ENCODE measurements around the gene KLHL18. TPM values are rescaled to one million over a fixed set of nuclear protein-coding genes. Genes with fewer than 3 reads are reported as not detected.

Gene KLHL18
- total RNA-seq, 1 experiment from 2014 or later, result 28.6 TPM

DNA sequence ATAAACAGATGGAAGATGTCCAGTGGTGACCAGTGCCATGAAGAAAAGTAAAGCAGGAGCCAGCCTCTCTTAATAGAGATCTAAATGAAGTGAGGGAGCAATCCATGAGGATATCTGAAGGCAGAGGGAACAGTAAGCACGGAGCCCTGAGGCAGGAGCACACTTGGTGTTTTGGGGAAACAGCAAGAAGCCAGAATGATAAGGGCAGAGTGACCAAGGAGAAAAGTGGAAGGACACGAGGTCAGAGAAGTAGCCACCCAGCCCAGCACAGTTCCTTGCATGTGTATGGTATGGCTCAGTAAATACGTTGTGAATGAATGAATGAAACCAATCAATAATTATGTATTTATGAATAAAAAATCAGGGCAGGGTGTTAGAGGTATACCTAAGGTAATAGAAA is 11.6 kb downstream of the KLHL18 start:
- H4K20me1 ChIP-seq (ENCODE audit: low read length), result peaks cover 15% of the 10 kb centered on the region; the same call in 1 of the 2 replicates
- peaks cover 17% of the 10 kb centered on the region; the same call in 1 of the 2 replicates for H3K36me3 ChIP-seq (ENCODE audit: low read depth, low read length)
- no peak for ATAC-seq
- intact Hi-C loops (cut with micrococcal nuclease), result no loop called here
- no peak overlapping the region for H3K4me2 ChIP-seq (ENCODE audit: low read length)
- H3K4me3 ChIP-seq (ENCODE audit: low read length), result no peak overlapping the region
- DNase-seq, result no peak
- ChIA-PET CTCF (no interaction called here), POLR2A (ENCODE audit: unreplicated experiment) (no interaction called here)
- no peak for TF ChIP-seq EZH2 (IDR thresholded peaks at IDR 0.05; ENCODE audit: low read length, unreplicated experiment)
- TF ChIP-seq, protein P1, sequence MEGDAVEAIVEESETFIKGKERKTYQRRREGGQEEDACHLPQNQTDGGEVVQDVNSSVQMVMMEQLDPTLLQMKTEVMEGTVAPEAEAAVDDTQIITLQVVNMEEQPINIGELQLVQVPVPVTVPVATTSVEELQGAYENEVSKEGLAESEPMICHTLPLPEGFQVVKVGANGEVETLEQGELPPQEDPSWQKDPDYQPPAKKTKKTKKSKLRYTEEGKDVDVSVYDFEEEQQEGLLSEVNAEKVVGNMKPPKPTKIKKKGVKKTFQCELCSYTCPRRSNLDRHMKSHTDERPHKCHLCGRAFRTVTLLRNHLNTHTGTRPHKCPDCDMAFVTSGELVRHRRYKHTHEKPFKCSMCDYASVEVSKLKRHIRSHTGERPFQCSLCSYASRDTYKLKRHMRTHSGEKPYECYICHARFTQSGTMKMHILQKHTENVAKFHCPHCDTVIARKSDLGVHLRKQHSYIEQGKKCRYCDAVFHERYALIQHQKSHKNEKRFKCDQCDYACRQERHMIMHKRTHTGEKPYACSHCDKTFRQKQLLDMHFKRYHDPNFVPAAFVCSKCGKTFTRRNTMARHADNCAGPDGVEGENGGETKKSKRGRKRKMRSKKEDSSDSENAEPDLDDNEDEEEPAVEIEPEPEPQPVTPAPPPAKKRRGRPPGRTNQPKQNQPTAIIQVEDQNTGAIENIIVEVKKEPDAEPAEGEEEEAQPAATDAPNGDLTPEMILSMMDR (conservative IDR thresholded peaks at IDR 0.05; ENCODE audit: low read depth, low read length), result no peak
- no peak for TF ChIP-seq EZH2phosphoT487 (IDR thresholded peaks at IDR 0.05; ENCODE audit: borderline replicate concordance, low read length)
- no peaks in the 10 kb centered on the region for H3K4me1 ChIP-seq (ENCODE audit: insufficient read depth, low read length)
- no peak overlapping the region for H2AFZ ChIP-seq (ENCODE audit: low read length)
- no peaks in the 10 kb centered on the region for H3F3A ChIP-seq (ENCODE audit: low read length, unreplicated experiment)
- no TSS peak for BruUV-seq (replicated peaks)
- no peaks in the 10 kb centered on the region for H3K27me3 ChIP-seq (ENCODE audit: low read length)
- H3K9me2 ChIP-seq (replicated peaks; ENCODE audit: low read length), result no peaks in the 10 kb centered on the region
- no peak overlapping the region for H3K9ac ChIP-seq (ENCODE audit: low read length)
- H3K9me3 ChIP-seq (ENCODE audit: low read length), result no peaks in the 10 kb centered on the region
- H3K79me2 ChIP-seq (ENCODE audit: low read length), result peaks cover 83% of the 10 kb centered on the region
- no peak overlapping the region for H3K27ac ChIP-seq (ENCODE audit: low read length)

- H3K79me2 ChIP-seq (ENCODE audit: low read length), result peaks cover 74% of the 10 kb centered on the region
- CTCF ChIA-PET, result interaction anchor here (0.7 kb wide), 1 partner anchor 111 kb away, joined by 4 read pairs; no protein-coding TSS in a partner anchor
Measured at GRCh38 chr3:47295322-47295721, 12.6 kb downstream of the KLHL18 start.

DNA sequence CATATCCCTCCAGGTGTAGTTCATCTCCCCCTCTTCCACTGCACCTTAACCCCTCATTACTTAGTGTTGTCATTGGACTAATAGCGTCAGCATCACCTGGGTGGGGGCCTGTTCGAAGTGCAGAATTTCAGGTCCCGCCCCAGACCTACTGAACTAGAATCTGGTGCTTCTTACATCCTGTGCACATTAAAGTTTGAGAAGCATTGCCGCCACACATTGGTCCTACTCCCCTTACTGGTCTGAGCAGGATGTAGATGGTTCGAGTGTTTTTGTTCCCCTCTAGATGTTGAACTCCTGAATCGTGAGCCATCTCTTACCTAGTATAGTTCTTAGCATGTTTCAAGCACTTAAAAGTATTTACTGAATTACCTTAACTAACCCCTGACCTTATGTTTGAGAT is 13.2 kb downstream of the KLHL18 start:
- TF ChIP-seq EZH2 (IDR thresholded peaks at IDR 0.05; ENCODE audit: low read length, unreplicated experiment), result no peak
- TF ChIP-seq, protein P1 (conservative IDR thresholded peaks at IDR 0.05; ENCODE audit: low read depth, low read length), result no peak
- TF ChIP-seq EZH2phosphoT487 (IDR thresholded peaks at IDR 0.05; ENCODE audit: borderline replicate concordance, low read length), result no peak
- H3K9me2 ChIP-seq (replicated peaks; ENCODE audit: low read length), result no peaks in the 10 kb centered on the region
- H3K4me3 ChIP-seq (ENCODE audit: low read length), result no peak overlapping the region
- H4K20me1 ChIP-seq (ENCODE audit: low read length), result peaks cover 15% of the 10 kb centered on the region; the same call in 1 of the 2 replicates
- CTCF ChIA-PET, result no interaction called here
- H3K4me1 ChIP-seq (ENCODE audit: insufficient read depth, low read length), result no peaks in the 10 kb centered on the region
- H3K4me2 ChIP-seq (ENCODE audit: low read length), result no peak overlapping the region
- H3K27me3 ChIP-seq (ENCODE audit: low read length), result no peaks in the 10 kb centered on the region
- no TSS peak for BruUV-seq (replicated peaks)
- intact Hi-C loops (cut with micrococcal nuclease), result no loop called here
- no peaks in the 10 kb centered on the region for H3F3A ChIP-seq (ENCODE audit: low read length, unreplicated experiment)
- H2AFZ ChIP-seq (ENCODE audit: low read length), result no peak overlapping the region
- POLR2A ChIA-PET (ENCODE audit: unreplicated experiment), result no interaction called here
- H3K9ac ChIP-seq (ENCODE audit: low read length), result no peak overlapping the region
- H3K79me2 ChIP-seq (ENCODE audit: low read length), result peaks cover 69% of the 10 kb centered on the region
- DNase-seq (no peak), ATAC-seq (no peak)
- peaks cover 11% of the 10 kb centered on the region; the same call in 1 of the 2 replicates for H3K36me3 ChIP-seq (ENCODE audit: low read depth, low read length)
- no peaks in the 10 kb centered on the region for H3K9me3 ChIP-seq (ENCODE audit: low read length)
- no peak overlapping the region for H3K27ac ChIP-seq (ENCODE audit: low read length)

More at GRCh38 chr3:47295322-47295721, 12.6 kb downstream of the KLHL18 start:
- no peak for ATAC-seq
- intact Hi-C loops (cut with micrococcal nuclease), result no loop called here
- peaks cover 15% of the 10 kb centered on the region; the same call in 1 of the 2 replicates for H4K20me1 ChIP-seq (ENCODE audit: low read length)
- H2AFZ ChIP-seq (ENCODE audit: low read length), result no peak overlapping the region
- no peak overlapping the region for H3K9ac ChIP-seq (ENCODE audit: low read length)
- POLR2A ChIA-PET (ENCODE audit: unreplicated experiment), result no interaction called here
- DNase-seq, result no peak
- TF ChIP-seq EZH2phosphoT487 (IDR thresholded peaks at IDR 0.05; ENCODE audit: borderline replicate concordance, low read length) (no peak), EZH2 (IDR thresholded peaks at IDR 0.05; ENCODE audit: low read length, unreplicated experiment) (no peak)
- TF ChIP-seq, protein P1 (conservative IDR thresholded peaks at IDR 0.05; ENCODE audit: low read depth, low read length), result no peak
- peaks cover 14% of the 10 kb centered on the region; the same call in 1 of the 2 replicates for H3K36me3 ChIP-seq (ENCODE audit: low read depth, low read length)
- no peaks in the 10 kb centered on the region for H3K4me1 ChIP-seq (ENCODE audit: insufficient read depth, low read length)
- BruUV-seq (replicated peaks), result no TSS peak
- no peak overlapping the region for H3K27ac ChIP-seq (ENCODE audit: low read length)
- H3K27me3 ChIP-seq (ENCODE audit: low read length), result no peaks in the 10 kb centered on the region
- no peaks in the 10 kb centered on the region for H3F3A ChIP-seq (ENCODE audit: low read length, unreplicated experiment)
- H3K4me3 ChIP-seq (ENCODE audit: low read length), result no peak overlapping the region
- H3K9me3 ChIP-seq (ENCODE audit: low read length), result no peaks in the 10 kb centered on the region
- H3K9me2 ChIP-seq (replicated peaks; ENCODE audit: low read length), result no peaks in the 10 kb centered on the region
- H3K4me2 ChIP-seq (ENCODE audit: low read length), result no peak overlapping the region

Measured in PC-3 (cell line).